ENCODE data around the gene SH3RF3. TPM values are rescaled to one million over a fixed set of nuclear protein-coding genes. Genes with fewer than 3 reads are reported as not detected.

Gene SH3RF3
- total RNA-seq, 1 donor from 2014 or later: 59.5 TPM

DNA sequence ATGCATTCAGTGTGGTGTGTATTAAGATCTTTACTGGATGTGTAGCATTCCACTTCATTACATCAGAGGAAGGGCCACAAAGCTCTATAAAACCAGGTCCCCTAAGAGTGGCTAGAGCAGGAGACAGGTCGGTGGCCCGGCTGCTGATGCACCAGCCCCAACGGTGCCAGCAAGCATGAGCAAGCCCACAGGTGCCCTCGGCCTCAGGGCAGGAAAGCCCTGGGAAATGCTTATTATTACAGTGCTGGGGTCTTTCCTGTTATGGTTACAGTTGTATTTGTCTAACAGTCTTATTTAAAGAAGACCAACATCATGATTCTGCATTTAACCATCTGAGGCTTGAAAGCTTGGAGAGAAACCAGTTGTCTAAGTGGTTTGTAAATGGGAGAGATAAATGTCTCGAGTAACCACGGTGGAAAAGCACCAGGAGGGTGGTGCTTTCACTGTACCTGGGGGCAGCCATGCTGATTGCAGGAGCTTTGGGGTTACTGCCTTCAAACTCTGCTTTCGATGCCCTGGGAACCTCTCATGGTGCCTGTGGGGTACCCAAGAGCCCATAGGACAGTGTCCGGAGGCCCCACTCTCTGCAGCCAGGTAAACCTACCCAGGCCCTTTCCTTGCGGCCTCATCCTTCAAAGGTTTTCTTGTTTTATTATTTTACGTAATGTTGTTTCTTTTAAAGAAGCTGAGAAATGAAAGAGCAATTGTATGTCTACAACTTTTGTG, 133.1 kb downstream of the SH3RF3 start:
- no peak for DNase-seq (ENCODE audit: low spot score)
- TF ChIP-seq CTCF (IDR thresholded peaks at IDR 0.05): no peak
- H3K27me3 Mint-ChIP-seq (ENCODE audit: low read depth): no peaks in the 10 kb centered on the region
- no peak overlapping the region for H3K27ac Mint-ChIP-seq (ENCODE audit: unreplicated experiment)
- peaks cover 1% of the 10 kb centered on the region for H3K36me3 Mint-ChIP-seq (ENCODE audit: low read depth)
- no peaks in the 10 kb centered on the region for H3K9me3 Mint-ChIP-seq (ENCODE audit: low read depth)
- H3K4me1 Mint-ChIP-seq (ENCODE audit: low read depth): peaks cover 96% of the 10 kb centered on the region
- H3K4me3 Mint-ChIP-seq (ENCODE audit: unreplicated experiment): no peak overlapping the region

GRCh38 chr2:109264595-109265328, 135.8 kb downstream of the SH3RF3 start:
- no peaks in the 10 kb centered on the region for H3K36me3 Mint-ChIP-seq (ENCODE audit: low read depth)
- H3K4me3 Mint-ChIP-seq (ENCODE audit: unreplicated experiment): peak overlapping the region; percentile 1
- peak overlapping the region; percentile 86 for H3K27ac Mint-ChIP-seq (ENCODE audit: unreplicated experiment)
- peaks cover 95% of the 10 kb centered on the region for H3K4me1 Mint-ChIP-seq (ENCODE audit: low read depth)
- no peaks in the 10 kb centered on the region for H3K9me3 Mint-ChIP-seq (ENCODE audit: low read depth)
- peak; percentile 9 for TF ChIP-seq CTCF (IDR thresholded peaks at IDR 0.05)
- DNase-seq (ENCODE audit: low spot score): no peak
- no peaks in the 10 kb centered on the region for H3K27me3 Mint-ChIP-seq (ENCODE audit: low read depth)

DNA sequence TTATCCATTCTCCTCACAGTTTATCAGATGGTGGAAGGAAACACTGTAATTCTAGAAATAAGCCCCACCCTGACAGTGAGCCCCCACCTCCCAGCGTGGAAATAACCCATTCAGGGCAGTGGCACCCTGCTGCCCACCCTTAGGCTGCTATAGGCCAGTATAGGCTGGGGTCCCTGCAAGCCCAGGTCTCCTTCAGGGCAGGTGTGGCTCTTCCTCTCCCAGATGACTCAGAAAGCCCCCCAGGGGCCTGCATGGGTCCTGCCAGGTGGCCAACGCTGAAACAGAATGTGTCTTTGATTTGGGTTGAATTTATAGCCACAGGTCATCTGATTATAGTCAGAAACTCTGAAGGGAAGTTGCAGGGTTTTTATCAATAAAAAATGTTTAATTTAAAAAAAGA, 136.4 kb downstream of the SH3RF3 start:
- H3K27ac Mint-ChIP-seq (ENCODE audit: unreplicated experiment): peak overlapping the region; percentile 86

DNA sequence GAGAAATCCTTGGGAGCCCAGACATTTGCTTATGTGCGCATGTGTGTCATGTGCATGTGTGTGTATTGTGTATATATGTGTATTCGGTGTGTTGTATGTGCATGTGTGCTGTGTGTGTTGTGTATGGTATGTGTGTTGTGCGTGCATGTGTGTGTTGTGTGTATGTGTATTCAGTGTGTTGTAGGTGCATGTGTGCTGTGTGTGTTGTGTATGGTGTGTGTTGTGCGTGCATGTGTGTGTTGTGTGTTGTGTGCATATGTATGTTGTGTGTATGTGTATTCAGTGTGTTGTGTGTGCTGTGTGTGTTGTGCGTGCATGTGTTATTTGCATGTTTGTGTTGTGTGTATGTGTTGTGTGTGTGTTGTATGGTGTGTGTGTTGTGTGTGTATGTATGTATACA, 136.9 kb downstream of the SH3RF3 start:
- no peak overlapping the region for H3K4me3 Mint-ChIP-seq (ENCODE audit: unreplicated experiment)

More for the DNA sequence above, 136.4 kb downstream of the SH3RF3 start:
- Mint-ChIP-seq H3K9me3 (ENCODE audit: low read depth) (no peaks in the 10 kb centered on the region), H3K36me3 (ENCODE audit: low read depth) (no peaks in the 10 kb centered on the region), H3K4me1 (ENCODE audit: low read depth) (peaks cover 95% of the 10 kb centered on the region), H3K27me3 (ENCODE audit: low read depth) (no peaks in the 10 kb centered on the region), H3K4me3 (ENCODE audit: unreplicated experiment) (no peak overlapping the region)
- TF ChIP-seq CTCF (IDR thresholded peaks at IDR 0.05): no peak
- DNase-seq (ENCODE audit: low spot score): no peak

More for the DNA sequence above, 136.9 kb downstream of the SH3RF3 start:
- peak overlapping the region; percentile 58 for H3K27ac Mint-ChIP-seq (ENCODE audit: unreplicated experiment)
- no peak for DNase-seq (ENCODE audit: low spot score)
- no peaks in the 10 kb centered on the region for H3K9me3 Mint-ChIP-seq (ENCODE audit: low read depth)
- H3K4me1 Mint-ChIP-seq (ENCODE audit: low read depth): peaks cover 95% of the 10 kb centered on the region
- no peaks in the 10 kb centered on the region for H3K36me3 Mint-ChIP-seq (ENCODE audit: low read depth)
- no peaks in the 10 kb centered on the region for H3K27me3 Mint-ChIP-seq (ENCODE audit: low read depth)
- TF ChIP-seq CTCF (IDR thresholded peaks at IDR 0.05): no peak

Data from chondrocyte (in vitro differentiated cells).